GM03348 (cell line): ENCODE results near the gene KIAA1217.

Source experiments
- DNase-seq: peaks from one replicate; pipeline ENCODE4 v3.0.0; 2012; ENCODE audit warnings: low spot score

The KIAA1217 gene

GRCh38 chr10:24406809-24407483 lies 198.0 kb downstream of the KIAA1217 start:
- no peak for DNase-seq

GRCh38 chr10:24407928-24408327 lies 199.0 kb downstream of the KIAA1217 start:
- DNase-seq: no peak

GRCh38 chr10:24408365-24408764 lies 199.4 kb downstream of the KIAA1217 start:
- no peak for DNase-seq

GRCh38 chr10:24414597-24414996 lies 205.7 kb downstream of the KIAA1217 start:
- no peak for DNase-seq

- peak; percentile 80 for DNase-seq
Observed at GRCh38 chr10:24415455-24416125, 206.7 kb downstream of the KIAA1217 start.

GRCh38 chr10:24416248-24416647 lies 207.3 kb downstream of the KIAA1217 start:
- DNase-seq: no peak

GRCh38 chr10:24417053-24417452 lies 208.1 kb downstream of the KIAA1217 start:
- no peak for DNase-seq

- no peak for DNase-seq
Observed at GRCh38 chr10:24418532-24418931, 209.6 kb downstream of the KIAA1217 start.

GRCh38 chr10:24419066-24419465 lies 210.1 kb downstream of the KIAA1217 start:
- peak; percentile 32 for DNase-seq

GRCh38 chr10:24425151-24425550 lies 216.2 kb downstream of the KIAA1217 start:
- DNase-seq: no peak

- DNase-seq: peak; percentile 44
Observed at GRCh38 chr10:24427678-24428409, 218.9 kb downstream of the KIAA1217 start.

GRCh38 chr10:24428410-24428782 lies 219.5 kb downstream of the KIAA1217 start:
- DNase-seq: peak; percentile 71

- DNase-seq: no peak
Observed at GRCh38 chr10:24430591-24430990, 221.7 kb downstream of the KIAA1217 start.

GRCh38 chr10:24432478-24433416 lies 223.8 kb downstream of the KIAA1217 start:
- DNase-seq: no peak

GRCh38 chr10:24433705-24434104 lies 224.8 kb downstream of the KIAA1217 start:
- DNase-seq: no peak

- DNase-seq: no peak
Observed at GRCh38 chr10:24434961-24435360, 226.0 kb downstream of the KIAA1217 start.

- peak; percentile 60 for DNase-seq
Observed at GRCh38 chr10:24435374-24435773, 226.4 kb downstream of the KIAA1217 start.

GRCh38 chr10:24437302-24437701 lies 228.4 kb downstream of the KIAA1217 start:
- DNase-seq: no peak

GRCh38 chr10:24438800-24439199 lies 229.9 kb downstream of the KIAA1217 start:
- DNase-seq: no peak

GRCh38 chr10:24439935-24440334 lies 231.0 kb downstream of the KIAA1217 start:
- DNase-seq: no peak

GRCh38 chr10:24440817-24441797 lies 232.2 kb downstream of the KIAA1217 start:
- no peak for DNase-seq
